Ureter (tissue), 1 donor: Measurements from ENCODE around the gene DDI2. TPM values are rescaled to one million over a fixed set of nuclear protein-coding genes. Genes with fewer than 3 reads are reported as not detected.

Source experiments
- DNase-seq: peaks from one replicate; pipeline ENCODE4 v3.0.0-alpha.2; 2020; ENCODE audit warnings: low spot score
- total RNA-seq: library from RNA; stranded (reverse); gene quantifications from one replicate; pipeline ENCODE4 v1.2.4, GENCODE V29; 2023
- donor health status: DM: yes; HTN: yes; CAD: no.

Gene DDI2
- total RNA-seq, 1 donor from 2014 or later, result 92.0 TPM

DNA sequence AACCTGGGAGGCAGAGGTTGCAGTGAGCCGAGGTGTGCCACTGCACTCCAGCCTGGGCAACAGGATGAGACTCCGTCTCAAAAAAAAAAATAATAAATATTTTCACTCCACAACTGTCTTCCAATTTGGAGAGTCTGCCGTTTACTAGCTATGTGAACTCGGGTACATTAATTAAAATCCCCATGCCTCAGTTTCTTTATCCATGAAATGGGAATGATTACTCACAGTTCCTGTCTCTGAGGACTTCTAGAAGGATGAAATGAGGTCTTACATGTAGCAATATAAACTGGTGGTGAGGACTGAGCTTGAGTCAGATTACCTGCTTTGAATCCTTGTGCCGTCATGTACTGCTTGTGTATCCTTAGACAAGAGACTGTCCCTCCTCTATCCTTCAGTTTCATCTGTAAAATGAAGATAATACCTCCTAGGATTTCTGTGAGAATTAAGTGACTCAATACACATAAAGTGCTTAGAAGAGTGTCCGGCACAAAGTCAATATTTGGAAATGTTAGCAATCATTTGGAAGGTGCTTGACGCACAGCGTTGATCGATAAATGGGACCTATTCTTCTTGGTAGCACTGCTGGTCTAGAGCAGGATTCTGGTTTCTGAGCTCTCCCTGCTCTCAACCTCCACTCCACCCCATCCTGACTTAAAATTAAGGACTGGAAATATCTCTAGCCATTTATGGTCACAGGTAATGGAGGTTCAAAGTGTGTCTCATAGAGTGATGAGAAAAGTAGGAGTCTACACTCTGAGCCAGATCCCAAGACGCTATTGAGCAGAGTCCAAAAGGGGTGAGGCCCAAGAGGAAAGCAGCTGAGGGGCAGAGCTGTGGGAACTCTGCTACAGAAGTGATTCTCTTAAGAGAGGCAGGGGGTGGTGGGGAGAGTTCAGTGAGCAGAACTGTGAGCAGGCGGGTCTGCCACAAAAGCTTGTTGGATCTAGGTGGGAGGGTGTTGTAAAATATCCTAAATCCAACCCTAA is 11.6 kb upstream of the DDI2 start:
- DNase-seq, result no peak

DNA sequence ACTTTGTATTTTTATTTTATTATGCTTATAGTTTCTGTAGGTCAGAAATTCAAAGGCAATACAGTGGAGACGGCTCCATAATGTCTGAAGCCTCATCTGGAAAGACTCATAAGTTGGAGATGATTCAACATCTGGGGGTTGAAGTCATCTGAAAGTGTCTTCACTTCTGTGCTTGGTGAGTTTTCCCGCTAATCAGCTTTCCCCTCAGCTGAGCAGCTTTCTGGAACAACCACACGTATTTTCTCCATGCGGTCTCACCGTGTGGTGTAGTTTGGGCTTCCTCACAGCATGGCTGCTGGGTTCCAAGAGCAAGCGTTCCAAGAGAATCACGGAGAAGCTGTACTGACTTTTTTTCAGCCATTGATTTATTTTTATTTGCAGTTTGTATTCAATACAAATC is 7.6 kb upstream of the DDI2 start:
- no peak for DNase-seq

DNA sequence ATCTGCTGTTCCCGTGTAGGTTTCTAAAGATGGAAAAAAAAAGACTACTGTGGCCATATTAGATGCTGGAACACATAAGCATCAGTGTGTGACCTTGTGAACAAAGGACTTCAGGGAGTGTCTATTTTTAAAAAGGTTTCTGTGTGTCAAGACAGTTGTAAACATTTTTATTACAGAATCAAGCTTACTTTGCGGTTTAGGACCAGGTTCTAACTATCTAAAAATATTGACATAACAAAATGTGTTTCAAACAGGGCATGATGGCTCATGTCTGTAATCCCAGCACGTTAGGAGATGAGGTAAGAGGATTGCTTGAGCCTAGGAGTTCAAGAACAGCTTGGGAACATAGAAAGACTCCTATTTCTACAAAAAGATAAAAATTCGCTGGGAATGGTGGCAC is 7.1 kb upstream of the DDI2 start:
- DNase-seq, result no peak

DNA sequence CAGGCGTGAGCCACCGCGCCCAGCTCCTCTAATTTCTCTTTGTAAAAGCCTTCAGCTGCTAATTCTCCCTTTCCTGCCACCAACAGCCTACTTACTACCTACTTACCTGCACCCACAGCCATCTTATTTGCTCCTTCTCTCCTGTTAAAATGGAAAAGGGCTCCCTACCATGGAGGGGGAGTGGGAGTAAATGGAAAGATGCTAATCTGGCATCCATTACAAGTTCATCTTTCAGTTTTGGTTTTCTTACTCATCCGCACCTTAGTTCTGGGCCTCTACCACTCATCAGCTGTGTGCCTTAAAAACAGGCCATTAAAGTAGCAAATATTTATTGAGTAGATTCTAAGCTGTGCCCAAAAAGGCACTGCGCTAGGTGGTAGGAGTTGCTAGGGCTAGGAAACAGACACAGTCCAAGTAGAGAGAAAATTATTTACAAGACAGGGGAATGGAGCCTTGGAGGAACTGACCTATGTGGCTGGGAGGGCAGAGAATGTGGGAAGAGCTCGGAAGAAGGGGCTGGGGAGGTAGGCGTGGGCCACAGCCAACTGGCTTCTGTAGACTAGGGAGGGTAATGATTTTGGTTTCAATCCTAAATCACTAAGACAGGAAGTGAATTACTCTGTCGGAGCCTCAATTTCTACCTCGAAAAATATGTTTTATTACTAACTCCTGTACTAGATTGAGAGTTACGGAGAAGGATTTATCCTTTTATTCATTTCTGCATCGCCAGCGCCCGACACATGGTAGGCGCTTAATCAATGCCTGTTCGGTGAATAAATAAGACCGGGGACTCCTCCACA is 685 bp upstream of the DDI2 start:
- DNase-seq, result no peak

DNA sequence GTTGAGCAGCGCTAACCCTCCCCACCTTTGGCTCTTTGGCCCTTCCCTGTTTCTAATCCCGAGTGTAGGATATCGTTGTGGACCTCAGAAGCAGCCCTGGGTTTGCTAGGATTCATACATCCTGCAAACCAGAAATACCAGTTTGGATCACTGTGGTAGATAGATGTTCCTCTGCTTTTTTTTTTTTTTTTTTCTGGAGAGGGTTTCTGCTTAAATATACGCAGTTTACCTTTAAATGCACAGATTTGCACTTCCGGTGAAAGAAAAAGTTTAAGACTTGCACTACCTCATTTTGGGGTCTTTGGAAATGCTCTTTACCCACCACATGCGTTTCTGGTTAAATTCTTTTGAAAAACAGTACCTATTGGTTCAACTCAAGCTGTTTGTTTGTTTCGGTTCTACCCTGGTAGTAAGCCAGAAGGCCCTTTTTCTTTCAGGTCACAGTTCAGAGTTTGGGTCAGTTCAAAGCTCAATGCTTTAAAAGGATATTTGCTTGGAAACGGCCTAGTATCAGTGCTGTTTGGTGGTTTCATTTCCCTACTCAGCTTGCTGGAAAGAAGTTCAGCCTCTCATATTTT is 908 bp downstream of the DDI2 start:
- DNase-seq, result no peak

DNA sequence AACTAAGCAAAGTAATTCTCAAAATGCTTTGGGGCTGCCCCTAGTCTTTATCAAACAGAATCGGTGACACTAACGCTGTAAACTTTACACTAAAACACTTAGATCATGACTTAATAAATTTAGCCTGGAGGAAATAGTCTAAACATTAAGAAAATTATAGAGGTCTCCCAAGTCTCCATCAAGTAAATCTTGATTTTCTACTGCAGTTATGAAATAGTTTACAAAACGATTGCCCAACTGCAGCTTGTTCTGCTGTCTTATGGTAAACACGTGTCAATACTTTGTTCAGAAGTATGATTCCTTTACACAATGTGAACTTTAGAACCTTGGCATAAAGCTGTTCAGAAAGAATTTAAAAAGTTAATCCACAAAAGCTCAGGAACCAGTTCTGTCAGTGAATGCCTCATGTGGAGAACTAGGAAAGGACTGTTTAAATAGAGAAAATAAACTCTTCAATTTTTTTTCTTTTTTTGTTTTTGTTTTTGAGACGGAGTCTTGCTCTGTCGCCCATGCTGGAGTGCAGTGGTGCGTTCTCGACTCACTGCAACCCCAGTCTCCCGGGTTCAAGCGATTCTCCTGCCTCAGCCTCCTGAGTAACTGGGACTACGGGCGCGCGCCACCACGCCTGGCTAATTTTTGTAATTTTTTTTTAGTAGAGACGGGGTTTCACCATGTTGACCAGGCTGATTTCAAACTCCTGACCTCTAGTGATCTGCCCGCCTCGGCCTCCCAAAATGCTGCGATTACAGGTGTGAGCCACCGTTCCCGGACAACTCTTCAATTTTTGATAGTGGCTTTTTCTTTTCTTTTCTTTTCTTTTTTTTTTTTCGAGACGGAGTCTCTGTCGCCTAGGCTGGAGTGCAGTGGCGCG is 1.6 kb downstream of the DDI2 start:
- no peak for DNase-seq

DNA sequence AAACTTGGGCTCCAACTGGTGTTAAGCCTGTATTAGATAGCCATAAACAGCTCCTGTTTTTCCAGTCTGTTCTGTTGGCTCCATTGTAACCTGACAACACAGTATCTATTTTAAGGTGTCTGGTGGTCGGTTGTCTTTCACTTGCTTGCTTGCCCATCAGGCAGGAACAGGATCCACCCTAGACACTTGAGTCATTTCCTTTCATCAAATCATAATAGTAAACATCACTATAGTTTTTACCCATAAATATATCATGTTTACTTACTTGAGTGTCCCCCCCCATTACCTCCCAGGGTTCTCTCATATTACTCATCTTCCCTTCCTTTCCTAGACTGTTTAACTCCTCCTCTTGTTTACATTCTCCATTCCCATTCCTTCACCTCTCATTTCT is 2.9 kb downstream of the DDI2 start:
- DNase-seq, result no peak

DNA sequence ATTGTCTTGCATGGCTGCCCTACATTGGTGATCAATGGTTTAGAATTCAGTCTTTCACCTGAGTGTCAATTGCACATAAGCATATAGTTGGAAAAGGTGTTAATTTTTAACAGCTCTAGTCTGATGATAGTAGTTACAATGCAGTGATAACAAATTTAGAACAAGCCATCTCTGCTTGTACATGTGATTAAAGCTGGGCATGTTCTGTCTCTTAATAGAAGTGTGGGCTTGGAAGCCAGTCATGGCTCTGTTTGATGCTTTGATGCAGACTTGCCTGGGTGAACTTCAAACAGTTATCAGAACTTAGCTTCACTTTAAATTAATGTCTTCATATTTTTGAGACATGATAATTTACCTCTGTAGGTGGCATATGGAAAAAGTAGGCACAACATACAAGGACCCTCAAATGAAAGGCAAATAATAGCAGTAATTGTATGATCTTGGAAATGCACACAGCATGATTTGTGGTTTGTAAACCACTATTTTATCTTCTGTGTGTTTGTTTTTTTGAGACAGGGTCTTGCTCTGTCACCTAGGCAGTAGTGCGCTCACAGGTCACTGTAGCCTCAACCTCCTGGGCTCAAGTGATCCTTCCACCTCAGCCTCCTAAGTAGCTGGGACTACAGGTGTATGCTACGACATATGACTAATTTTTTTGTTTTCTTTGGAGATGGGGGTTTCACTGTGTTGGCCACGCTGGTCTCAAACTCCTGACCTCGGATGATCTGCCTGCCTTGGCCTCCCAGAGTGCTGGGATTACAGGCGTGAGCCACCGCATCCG is 3.8 kb downstream of the DDI2 start:
- DNase-seq, result no peak

DNA sequence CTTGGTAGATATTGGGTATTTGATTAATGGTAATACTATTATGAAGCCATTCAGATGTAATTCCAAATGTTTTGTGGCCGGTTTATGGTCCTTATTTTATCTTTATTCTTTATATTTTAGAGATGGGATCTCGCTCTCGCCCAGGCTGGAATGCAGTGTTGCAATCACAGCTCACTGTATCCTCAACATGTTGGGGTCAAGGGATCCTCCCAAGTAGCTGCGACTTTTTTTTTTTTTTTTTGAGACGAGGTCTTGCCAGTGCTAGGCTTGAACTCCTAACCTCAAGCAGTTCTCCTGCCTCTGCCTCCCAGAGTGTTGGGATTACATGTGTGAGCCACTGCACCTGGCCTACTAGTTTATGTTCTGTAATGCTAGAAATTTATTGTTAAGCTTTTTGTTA is 4.7 kb downstream of the DDI2 start:
- DNase-seq, result no peak

DNA sequence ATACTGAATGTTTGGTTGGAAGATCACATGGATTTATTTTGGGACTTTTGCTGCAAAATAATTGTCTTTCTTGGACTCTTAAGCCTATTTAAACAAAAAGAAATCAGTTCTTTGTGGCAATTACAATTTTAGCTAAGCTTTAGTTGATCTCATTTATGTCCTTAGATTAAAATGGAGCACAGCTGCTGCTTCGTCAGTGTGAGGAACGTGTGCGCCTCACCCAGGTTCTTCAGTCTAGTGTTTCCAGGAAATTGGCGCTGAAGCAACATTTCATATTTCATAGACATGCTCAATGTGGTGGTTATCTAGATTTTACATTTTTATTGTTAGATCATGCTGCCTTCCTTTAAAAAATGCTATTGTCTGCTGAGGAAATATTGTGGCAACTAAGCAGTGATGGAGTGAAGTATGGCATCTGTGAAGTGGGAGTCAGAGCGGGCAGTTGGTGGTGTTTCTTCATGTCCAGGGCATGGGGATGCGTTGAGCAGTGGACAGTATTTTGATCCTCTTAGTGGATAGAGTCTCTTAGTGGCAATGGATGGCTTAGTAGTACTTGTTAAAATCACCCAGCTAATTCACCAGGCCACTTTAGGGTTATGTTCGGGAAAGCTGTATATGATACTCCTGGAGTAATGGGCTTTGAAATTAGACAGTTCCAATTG is 5.6 kb downstream of the DDI2 start:
- DNase-seq, result no peak

DNA sequence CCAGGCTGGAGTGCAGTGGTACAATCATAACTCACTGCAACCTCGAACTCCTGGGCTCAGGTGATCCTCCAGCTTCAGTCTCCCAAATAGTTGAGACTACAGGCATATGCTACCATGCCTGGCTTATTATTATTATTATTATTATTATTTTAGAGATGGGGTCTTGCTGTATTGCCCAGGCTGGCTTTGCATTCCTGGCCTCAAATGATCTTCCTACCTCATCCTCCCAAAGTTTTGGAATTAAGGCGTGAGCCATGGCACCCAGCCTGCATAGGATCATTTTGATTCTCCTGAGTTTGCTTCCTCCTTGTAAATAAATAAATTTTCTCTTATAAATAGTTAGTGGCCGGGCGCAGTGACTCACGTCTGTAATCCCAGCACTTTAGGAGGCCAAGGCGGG is 6.2 kb downstream of the DDI2 start:
- DNase-seq, result no peak

DNA sequence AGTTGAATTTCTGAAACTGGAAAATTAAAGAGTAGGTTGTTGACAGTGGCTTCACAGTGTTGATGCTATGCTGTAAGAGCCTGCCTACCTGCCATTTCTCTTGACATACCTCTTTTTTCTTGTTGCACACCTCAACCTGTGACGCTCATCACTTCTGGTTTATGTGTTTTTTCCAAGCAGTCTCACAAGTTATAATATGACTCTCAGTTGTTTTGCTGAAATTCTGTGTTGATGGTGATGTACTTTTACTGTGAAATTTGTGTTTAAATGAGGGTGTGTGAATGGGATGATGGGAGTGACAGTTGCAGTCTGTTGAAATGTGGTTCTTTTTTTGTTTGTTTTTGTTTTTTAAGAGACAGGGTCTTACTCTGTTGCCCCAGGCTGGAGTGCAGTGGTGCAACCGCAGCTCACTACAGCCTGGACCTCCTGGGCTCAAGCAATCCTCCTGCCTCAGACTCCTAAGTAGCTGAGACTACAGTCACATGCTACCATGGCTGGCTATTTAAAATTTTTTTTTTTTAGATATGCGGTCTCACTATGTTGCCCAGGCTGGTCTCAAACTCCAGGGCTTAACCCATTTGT is 7.0 kb downstream of the DDI2 start:
- no peak for DNase-seq

DNA sequence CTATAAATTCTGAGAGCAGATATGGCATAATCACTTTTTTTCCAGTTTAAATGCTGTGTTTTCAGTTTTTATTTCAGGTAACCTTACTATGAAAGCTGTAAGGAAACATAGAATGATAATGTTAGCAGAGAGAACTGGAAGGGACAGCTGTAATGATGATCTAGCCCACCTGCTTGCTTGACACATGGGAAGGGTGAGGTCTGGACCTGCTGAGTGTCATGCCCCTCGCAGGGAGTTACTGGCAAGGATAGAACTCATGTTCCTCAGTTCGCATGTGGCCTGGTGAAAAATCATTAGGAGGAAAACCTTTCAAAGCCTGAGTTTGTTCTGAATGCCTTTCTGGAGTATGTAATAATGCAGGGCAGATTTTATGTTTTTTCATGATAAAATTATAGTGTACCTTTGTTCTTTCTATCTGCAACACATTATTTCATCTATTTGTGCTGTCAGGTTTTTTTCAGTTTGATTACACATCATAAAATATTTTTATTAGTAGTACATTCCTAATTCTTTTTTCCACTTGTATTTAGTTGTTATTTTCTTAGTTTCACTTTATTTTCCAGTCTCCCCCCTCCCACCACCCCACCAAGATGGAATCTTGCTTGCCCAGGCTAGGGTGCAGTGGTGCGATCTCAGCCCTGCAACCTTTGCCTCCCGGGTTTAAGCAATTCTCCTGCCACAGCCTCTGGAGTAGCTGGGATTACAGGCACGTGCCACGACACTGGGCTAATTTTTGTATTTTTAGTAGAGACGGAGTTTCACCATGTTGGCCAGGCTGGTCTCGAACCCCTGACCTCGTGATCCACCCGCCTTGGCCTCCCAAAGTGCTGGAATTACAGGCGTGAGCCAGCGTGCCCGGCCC is 8.0 kb downstream of the DDI2 start:
- no peak for DNase-seq

DNA sequence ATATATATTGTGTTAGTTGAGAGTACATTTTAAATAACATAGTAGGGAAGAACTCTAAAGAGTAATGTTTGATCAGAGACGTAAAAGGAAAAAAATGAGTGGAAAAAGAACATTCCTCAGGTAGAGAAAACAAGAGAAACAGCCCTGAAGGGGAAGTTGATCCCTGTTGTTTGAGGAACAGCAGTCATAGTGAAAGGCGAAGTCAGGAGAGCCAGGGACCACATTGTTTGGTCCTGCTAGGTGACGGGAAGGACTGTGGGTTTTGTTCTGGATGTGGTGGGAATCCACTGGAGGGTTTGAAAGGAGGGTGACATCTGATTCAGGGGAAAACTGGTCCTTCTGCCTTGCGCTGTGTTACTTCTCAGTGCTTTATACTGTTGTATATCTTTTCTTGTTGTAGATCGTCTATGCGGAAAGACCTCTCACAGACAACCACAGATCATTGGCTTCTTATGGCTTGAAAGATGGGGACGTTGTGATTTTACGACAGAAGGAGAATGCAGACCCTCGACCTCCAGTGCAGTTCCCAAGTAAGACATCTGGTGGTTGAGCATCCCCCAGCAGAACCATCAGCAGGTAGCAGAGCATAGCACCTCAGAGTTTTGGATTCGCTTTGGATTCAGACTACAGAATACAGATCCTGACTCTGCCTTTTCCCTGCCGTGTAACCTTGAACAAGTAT is 9.2 kb downstream of the DDI2 start:
- no peak for DNase-seq

DNA sequence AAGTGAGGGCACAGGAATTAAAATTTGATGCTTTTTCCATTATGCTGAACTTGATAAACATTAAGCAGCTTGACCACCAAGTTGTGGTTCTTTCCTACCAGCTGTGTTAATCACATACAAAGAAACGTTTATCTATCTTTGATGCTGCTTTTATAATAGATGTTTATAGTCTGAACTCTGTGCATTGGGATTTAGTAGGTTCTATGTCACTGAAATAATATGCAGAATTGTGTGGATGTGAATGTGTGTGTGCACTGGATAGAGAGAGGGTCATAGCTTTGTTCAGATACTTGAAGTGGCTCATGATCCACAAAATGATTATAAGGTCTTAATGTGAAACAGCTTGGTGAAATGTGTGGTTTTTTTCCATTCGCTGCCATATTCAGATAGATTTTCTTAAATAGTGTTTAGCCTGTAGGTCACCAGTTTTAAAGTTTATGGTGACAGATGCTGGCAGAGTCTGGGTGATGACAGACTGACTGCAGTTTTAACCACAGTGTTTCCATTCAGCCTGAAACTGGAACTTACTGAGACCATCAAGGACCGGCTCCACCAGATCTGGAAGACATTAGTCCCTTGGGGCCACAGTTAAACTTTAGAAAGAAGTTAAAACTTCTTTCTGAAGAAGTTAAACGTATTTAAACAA is 10.2 kb downstream of the DDI2 start:
- no peak for DNase-seq

DNA sequence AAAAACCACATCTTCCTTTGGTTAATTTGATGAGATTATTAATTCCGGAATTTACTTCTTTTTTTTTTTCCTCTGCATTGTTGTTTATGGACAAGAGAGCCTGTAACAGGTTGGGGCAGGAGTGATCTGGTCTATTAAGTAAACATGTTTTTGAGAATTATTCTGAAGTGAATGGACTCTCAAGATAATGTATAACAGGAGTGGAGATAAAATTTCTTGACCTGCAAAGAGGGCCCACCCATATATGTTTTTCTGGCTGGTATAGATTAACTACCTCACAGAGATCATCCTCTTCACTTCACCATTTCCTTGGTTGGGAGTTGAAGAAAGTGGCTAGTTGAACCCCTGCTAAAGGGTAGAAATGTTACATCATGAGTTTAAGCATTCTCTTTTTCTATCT is 10.7 kb downstream of the DDI2 start:
- DNase-seq, result no peak

DNA sequence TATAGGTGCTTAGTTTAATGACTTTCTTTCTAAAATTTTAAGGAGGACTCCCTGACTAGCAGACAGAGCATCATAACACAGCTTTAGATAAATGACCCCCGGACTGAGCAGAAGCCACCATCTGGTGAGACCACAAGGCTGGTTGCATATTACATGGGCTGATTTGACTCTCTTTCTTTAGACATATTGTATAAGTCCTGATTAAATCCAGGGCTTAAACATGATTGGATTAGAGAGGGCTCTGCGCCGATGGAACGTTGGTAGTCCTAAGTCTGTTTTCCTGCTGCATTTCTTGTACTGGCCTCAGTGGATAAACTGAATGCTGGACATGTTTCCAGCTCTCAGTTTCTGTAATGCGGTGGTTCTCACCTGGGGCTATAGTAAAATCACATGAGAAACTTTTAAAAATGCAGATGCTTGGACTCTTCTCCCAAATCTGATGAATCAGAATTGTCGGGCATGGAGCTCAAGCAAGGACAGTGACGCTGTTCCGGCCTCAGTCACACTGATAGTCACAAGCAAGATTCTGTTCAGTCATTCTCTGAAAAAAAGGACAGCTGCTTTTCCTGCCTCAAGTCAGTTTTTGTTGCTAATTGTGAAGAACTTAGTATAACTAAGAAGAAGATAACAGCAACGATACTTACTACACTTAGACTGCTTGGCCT is 16.6 kb downstream of the DDI2 start:
- no peak for DNase-seq
